ENCODE results near the gene FAM193A.
A peak's percentile ranks its signal among the peaks of the same experiment; 100 is the strongest.
"Not testable (repeated sequence)": the region's sequence is repeated elsewhere in the genome, so short reads cannot be mapped to it uniquely, and the experiment has no call there.

The FAM193A gene

DNA sequence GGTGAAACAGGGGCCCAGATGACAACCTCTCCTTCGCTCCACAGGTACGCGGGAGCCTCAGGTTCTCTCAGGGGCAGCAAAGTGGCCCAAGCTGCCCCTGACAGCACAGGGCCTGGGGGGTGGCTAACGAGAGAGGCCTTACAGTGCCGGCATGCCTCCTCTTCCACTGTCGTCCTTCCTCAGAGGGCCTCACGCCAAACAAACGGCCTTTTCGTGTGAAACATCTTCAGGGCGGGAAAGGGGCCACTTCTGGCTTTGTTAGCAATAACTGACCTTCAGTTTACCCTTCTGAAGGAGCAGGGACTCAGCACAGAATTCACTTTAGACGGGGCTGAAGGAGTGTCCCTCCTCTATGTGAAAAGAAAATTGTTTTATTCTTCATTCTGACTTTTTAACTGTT lies 21.5 kb upstream of the FAM193A start:
- DNase-seq (ENCODE audit: low spot score), result not testable (repeated sequence)

DNA sequence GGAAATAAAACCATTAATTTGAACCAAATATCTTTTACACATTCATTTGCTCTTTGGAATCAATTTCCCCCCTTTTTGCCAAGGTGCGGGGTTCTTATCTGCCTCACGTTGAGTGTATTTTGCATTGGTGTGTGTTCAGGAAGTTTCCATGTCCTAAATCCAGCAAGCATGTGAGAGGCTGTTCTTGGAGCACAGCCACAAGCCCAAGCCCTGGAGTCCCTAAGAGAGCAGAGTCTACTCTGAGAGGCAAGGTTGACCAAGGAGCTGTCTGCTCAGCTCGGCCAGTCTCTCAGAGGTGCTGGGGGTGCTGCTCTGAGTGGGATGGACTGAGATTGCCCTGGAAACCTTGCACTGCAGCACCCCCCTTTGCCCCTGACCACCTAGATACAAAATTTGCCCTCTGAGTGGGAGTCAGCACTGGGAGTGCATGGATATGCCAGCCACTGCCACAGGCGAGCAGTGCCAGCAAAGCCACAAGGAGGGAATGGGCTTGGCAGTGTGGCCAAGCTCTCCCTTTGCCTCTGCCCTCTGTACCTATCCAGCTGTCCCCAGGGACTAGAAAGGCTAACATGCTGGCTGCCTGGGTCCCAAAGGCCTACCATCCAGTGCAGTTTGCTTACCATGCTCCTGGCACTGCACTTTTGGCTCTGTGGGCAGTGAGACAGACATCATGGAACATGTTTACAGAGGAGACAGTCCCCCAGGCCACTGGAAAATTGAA lies 20.5 kb upstream of the FAM193A start:
- DNase-seq (ENCODE audit: low spot score), result no peak

DNA sequence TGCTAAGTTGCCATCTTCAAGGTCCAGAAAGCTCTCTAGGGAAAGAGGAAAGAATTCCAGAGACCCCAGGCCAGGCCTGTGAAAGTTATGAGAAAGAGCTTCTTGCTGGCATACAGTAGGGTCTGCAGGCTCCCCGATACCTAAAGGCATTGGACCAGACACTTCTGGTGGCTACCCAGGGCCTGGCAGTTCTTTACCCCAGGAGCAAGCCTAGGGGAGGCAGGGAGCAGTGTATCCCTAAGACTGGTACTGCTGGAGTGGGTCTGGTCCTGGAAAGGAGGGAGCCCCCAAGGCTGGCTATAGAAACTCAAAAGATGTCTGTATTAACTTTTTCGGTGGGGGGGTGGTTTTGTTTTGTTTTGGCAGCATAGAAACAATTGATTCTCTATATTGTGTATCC lies 19.8 kb upstream of the FAM193A start:
- DNase-seq (ENCODE audit: low spot score), result no peak

DNA sequence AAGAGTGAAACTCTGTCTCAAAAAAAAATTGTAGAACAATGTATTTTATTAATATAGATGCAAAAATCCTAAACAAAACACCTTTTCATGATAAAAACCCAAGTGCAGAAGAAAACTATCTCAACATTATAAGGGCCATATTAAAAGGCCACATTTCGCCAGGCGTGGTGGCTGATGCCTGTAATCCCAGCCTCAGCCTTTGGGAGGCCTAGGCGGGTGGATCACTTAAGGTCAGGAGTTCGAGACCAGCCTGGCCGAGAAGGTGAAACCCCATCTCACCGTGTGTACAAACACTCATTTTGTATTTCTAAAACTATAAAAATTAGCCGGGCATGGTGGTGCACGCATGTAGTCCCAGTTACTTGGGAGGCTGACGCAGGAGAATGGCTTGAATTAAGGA lies 9.9 kb upstream of the FAM193A start:
- no peak for DNase-seq (ENCODE audit: low spot score)

DNA sequence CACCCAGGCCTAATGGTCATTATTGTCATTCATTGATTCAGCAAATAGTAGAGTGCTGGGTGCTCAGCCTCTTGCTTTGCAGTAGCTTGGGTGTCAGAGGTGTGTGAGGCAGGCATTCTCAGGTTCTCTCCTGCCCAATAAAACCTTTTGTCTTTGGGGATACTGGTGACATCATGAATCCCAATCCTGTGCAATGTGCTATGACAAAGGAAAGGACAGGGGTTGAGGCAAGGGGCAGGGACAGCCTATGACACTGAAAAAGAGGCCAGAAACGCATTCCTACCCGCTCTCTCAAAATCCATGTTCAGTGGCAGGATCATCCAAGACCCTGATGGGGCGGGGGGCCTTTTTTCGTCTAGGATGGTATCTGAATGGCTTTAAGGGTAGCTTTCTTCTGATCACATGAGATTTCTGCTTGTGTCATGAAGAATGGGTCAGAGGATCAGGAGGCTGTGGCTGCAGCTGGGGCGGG lies 1.5 kb upstream of the FAM193A start:
- DNase-seq (ENCODE audit: low spot score), result no peak

DNA sequence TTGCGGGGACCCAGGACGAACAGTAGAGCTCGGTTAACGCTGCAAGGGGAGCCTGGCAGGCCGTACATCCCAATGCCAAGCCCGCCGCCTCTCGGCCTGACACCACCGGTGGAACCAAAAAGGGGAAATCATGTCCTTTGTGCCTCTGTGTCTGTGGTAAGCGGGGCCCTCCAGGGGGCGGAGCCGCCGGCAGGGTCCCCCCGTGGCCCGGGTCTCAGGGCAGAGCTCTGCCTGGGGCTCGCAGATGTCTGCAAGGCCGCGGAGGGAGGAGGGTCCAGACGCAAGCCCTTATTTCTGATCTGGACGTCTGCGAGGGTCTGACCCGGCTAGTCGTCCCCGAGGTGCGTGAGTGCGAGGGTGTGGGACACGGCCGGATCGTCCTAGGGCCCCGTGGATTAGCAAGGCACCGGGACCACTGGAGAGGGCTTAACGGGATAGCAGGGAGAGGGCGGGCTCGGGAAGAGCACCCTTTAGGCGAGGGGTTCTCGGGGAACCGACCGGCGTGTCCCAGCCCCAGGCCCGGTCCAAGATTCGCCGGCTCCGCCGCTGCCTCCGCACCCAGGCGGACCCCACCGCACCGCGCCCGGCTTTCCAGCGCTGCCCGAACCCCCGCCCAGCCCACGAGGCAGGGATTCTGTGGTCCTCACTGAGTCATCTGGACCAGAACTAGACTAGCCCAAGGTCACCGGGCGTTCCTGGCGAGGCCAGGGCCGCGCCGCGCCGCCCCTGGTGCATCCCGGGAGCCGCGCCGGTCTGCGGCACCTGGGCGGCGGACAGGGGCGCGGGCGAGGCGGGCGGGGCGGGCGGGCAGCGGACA lies 863 bp upstream of the FAM193A start:
- peak; percentile 33 for DNase-seq (ENCODE audit: low spot score)

DNA sequence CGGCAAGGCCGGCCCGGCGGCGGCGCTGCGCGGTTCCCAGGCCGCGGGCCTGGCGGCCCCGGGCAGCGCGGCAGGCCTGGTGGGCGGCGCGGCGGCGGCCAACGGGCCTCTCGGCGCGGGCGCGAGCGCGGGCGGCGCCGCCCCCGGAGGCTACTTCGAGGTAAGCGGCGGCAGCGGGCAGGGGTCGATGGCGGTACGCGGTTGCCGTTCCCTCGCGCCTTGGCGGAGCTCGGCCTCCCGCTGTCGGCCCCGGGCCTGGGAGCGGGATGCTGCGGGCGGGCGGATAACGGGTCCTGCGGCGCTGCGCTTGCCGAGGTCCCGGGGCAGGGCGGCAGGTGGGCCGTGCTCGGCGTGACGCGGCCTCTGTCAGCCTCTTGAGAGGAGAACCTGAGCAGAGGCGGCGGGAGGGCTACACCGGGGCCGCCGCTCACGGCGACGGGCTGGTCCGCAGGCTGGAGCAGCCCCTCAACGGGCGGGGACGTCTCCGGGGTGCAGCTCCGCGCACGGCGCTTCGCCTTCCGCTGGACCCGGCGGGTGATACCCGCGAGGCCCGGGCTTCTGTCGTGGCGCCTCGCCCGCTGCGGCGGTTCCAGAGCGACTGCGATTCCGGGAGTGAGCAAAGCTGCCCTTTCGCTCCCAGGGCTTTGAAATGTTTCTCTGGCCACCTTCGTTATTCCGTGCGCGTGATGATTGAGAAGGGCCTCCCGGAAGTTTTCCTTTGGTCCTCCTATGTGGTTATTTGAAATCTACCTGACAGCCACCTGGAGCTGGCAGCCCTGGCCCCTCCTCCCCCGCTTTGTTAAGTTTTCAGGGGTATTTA lies 774 bp downstream of the FAM193A start:
- DNase-seq (ENCODE audit: low spot score), result peak; percentile 50

DNA sequence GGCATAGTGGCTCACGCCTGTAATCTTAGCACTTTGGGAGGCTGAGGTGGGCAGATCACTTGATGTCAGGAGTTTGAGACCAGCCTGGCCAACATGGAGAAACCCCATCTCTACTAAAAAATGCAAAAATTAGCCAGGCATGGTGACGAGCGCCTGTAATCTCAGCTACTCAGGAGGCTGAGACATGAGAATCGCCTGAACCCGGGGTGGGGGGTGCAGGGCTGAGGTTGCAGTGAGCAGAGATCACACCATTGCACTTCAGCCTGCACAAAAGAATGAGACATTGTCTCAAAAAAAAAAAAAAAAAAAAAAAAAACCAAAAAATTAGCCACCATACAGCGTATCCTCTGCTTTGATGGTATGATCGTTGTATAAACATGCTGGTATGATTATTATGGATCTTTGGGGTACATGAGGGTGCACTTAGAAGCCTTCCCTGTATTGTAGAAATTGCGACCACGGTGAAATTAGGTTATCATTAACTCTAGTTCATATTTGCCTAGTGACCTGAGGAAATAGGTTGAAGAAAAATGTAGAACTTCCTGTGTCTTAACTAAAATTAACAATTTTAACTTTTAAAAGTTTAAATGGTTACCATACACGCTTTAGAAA lies 7.2 kb downstream of the FAM193A start:
- DNase-seq (ENCODE audit: low spot score), result not testable (repeated sequence)

DNA sequence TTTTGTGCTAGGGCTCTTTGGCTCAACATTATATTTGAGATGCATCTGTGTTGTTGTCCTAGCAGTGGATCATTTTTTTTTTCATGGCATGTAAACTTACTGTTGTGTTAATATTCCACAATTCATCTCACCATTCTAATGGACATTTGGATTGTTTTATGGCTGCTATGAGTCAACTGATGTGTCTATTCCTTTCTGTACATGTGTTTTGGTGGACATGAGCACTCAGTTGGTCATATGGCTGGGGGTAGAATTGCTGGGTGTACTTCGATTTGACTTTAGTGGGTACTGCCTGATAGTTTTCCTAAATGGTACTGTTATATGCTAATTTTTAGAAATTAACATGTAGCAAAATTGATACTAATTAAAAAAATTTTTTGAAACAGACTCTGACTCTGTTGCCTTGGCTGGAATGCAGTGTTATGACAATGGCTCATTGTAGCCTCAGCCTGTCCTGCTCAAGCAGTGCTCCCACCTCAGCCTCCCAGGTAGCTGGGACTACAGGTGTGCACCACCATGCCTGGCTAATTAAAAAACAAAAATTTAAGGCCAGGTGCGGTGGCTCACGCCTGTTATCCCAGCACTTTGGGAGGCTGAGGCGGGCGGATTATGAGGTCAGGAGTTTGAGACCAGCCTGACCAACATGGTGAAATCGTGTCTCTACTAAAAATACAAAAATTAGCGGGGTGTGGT lies 9.0 kb downstream of the FAM193A start:
- DNase-seq (ENCODE audit: low spot score), result no peak

DNA sequence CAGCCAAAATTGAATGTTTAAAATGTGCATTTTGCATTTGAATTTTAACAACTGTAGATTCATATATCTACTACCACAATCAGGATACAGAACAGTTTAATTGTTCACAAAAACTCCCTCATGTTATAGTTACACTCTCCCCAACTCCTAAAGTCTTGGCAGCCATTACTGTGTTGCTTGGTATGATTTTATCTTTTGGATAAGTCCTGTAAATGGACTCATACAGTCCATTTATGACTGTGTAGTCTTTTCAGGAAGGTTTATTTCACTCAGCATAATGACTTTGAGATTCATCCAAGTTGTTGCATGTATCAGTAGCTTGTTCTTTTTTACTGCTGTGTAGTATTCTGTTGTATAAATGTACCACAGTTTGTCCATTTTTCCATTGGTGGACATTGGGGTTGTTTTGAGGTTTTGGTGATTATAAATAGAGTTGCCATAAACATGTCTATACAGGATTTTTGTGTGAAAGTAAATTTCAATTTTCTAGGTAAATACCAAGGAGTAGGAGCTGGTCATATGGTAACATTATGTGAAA lies 9.9 kb downstream of the FAM193A start:
- no peak for DNase-seq (ENCODE audit: low spot score)

DNA sequence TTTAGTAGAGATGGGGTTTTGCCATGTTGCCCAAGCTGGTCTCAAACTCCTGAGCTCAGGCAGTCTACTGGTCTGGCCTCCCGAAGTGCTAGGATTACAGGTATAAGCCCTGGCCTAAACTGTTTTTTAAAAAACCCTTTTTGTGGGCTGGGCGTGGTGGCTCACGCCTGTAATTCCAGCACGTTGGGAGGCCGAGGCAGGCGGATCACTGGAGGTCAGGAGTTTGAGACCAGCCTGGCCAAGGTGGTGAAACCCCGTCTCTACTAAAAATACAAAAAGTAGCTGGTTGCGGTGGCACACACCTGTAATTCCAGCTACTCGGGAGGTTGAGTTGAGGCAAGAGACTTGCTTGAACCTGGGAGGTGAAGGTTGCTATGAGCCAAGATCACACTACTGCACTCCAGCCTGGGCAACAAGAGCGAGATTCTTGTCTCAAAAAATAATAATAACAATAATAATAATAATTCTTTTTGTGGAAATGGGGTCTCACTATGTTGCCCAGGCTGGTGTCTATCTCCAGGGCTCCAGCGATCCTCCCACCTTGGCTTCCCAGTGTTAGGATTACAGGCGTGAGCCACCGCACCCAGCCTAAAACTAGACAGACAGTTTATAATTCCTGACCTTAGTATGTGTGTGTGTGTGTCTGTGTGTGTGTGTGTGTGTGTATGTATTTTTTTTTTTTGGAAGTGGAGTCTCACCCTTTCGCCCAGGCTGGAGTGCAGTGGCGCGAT lies 10.7 kb downstream of the FAM193A start:
- not testable (repeated sequence) for DNase-seq (ENCODE audit: low spot score)

DNA sequence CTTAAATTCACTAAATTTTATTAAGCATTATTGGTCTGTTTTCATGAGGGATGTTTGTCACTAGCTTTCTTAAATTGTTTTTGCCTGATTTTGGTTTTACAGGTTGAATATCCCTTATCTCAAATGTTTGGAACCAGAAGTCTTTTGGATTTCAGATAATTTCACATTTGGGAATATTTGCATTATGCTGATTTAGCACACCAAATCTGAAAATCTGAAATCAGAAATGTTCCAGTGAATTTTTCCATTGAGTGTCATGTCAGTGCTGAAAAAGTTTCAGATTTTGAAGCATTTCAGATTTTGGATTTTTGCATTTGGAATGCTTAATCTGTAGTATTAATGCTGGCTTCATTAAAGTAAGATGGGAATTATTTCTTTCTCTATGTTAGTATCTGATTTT lies 14.7 kb downstream of the FAM193A start:
- no peak for DNase-seq (ENCODE audit: low spot score)

DNA sequence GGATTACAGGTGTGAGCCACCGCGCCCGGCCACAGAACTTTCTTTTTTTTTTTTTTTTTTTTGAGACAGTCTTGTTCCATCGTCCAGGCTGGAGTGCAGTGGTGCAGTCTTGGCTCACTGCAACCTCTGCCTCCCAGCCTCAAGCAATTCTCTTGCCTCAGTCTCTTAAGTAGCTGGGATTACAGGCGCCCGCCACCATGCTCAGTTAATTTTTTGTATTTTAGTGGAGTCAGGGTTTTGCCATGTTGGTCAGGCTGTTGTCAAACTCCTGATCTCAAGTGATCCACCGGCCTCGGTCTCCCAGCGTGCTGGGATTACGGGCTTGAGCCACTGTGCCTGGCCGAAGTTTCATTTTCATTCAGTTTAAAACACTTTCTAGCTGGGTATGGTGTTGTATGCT lies 16.4 kb downstream of the FAM193A start:
- DNase-seq (ENCODE audit: low spot score), result no peak

DNA sequence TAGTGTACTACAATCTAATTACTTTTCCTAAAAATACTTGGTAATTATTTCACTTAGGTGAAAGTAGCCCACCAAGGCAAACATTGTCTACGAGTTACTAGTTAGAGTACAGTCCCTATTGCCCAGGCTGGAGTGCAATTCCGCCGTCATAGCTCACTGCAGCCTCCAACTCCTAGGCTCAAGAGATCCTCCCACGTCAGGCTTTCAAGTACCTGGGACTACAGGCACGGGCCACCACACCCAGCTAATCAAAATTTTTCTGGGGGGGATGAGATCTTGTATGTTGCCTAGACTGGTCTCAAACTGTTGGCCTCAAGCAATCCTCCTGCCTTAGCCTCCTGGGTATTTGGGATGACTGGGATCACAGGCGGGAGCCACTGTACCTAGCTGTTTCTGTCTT lies 21.9 kb downstream of the FAM193A start:
- no peak for DNase-seq (ENCODE audit: low spot score)

DNA sequence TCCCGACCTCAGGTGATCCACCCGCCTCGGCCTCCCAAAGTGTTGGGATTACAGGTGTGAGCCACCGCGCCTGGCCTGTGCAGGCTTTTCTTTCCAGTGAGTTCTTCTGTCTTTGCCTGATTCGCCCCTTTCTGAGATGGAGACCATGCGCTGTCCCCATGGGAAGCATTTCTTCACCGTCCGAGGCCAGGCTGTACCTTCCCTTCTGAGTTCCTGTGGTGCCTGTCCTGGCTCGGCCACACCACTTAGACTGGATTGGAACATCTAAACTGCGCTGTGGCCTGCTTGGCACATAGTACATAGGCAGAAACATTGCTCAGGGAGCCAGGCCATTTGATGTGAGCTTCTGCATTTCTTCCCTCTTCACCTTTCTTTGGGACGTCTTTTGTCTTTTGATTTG lies 23.7 kb downstream of the FAM193A start:
- DNase-seq (ENCODE audit: low spot score), result no peak

DNA sequence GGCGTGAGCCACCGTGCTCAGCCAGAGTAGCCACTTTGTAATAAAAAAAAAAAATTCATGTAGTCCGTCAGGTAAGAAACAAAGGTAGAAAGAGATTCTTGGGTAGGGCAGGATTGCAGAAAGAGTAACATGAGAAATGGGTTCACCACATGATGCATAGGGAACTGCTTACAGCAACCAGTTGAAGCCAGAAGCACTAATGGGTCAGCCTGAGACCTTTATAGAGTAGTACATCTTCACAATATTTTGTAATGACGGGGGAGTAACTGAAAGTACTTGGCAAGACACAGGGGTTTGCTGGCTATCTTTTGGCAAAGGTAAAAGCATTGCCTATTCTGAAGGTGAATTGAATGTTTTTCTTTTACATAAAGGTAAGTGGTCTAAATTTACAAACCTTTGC lies 29.1 kb downstream of the FAM193A start:
- no peak for DNase-seq (ENCODE audit: low spot score)

DNA sequence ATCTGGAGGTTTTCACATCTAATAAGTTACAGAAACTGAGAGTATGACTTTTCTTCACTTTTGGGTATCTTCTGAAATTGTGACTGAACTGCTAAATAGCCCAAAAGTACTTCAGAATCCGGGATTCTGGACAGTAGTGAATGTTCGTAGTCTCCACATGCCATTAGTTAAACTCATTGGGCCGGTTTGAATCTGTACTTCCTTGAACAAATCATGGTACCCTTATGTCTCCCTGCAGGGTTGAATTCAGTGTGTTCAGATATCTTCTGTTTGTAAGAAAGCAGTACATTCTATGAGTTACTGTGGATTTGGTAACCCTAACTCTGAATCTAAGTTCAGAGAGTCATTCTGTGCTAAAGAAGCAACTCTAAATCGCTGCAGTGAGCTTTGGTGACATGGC lies 33.6 kb downstream of the FAM193A start:
- DNase-seq (ENCODE audit: low spot score), result no peak

DNA sequence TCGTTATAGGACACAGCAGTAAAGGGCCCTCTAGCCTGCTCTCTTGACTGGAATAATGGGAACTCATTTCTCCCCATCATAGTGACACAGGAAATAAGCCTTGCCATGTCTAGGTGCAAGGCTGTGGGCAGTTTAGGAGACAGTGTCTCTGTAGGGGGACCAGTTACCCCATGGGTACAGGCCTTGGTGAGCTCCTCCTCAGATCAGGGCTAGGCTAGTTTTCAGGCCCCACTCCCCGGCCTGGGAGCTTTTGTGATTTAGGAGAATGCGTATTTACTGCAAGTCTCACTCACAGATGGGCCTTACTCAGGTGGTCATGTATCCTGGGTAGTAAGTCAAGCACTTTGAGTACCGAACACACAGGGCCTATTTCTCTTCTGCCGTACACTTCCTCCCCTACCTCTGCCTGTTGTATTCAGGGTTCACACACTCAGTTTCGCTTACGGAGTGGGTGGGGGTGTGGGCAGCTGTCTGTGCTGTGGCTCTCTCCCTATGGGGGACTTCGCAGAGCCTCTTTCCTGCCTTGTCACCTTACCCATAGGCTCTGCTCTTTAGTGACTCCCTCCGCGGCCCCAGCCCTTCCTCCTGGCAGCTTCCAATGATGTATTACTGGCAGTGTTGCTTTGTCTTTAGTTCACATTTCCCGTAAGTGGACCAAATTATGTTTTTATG lies 34.2 kb downstream of the FAM193A start:
- peak; percentile 37 for DNase-seq (ENCODE audit: low spot score)

DNA sequence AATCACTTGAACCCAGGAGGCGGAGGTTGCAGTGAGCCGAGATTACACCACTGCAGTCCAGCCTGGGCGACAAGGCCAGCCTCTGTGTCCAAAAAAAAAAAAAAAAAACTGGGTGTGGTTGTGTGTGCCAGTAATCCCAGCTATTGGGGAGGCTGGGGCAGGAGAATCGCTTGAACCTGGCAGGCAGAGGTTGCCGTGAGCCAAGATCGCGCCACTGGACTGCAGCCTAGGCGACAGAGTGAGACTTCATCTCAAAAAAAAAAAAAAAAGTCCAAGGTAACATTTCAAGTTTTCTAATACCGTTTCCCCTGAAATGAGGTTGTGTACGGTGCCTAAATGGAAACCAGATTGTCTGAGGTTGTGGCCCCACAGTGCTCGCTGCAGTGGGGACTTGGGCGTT lies 35.6 kb downstream of the FAM193A start:
- DNase-seq (ENCODE audit: low spot score), result no peak

DNA sequence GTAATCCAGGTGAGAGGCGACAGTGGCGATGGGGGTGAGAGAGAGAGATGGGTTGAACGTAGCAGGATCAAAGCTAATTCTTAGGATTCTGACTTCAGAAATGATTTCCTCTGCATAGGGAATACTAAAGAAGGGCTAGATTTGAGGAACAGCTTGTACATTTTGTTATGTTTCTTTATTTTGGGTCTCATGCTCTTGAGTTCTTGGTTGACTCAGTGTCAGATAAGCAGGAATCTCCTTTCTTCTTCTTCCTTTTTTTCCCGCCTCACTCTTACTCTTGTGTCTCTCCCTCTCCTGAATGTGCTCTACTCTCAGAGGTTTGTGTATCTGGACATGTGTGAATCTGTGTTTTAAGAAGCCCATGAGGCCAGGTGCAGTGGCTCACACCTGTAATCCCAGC lies 36.4 kb downstream of the FAM193A start:
- DNase-seq (ENCODE audit: low spot score), result no peak

All from CD4-positive, alpha-beta T cell treated with Interleukin-2 at 100 ng/mL for 4 hours (primary cell).